Astrocyte of the cerebellum (primary cell): ENCODE results near the gene FZD10.

Experiments used
- DNase-seq: peaks from one replicate; pipeline ENCODE4 v3.0.0-alpha.2; 2011; ENCODE audit warnings: low read depth
- H3K4me3 ChIP-seq: 2 replicates; pipeline ENCODE4 v1.5.1; 2011; ENCODE audit warnings: mild to moderate bottlenecking, low read depth, low read length, moderate library complexity
- CTCF ChIP-seq: IDR thresholded peaks from 2 replicates; pipeline ENCODE4 v1.5.1; 2012; ENCODE audit warnings: low read length, low read depth, moderate library complexity, mild to moderate bottlenecking; ENCODE audit errors: missing control alignments
- in situ Hi-C: cut with HindIII; loops from 2 replicates; pipeline ENCODE4 v1.10.0; 2017; ENCODE audit warnings: low sequenced_read_pairs

FZD10 gene

DNA sequence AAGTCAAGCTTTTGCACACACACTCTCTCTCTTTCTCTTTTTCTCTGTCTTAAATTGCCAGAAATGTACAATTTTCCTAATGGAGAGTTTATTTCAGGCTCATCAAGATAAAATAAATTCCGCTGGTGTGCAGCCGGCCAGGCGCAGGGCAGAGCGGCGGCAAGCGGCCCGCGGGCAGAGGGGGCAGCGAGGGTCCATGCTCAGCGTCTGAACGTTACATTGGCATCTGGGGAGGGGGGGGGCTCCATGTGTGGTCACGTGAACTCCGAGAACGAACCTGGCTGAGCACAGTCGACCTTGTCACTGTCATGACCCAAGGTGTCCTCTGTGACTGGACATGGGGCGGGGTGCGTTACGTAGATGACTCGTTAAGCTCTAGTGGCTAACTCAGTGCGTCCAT, 23.8 kb upstream of the FZD10 start:
- DNase-seq, result no peak
- in situ Hi-C loops, result no loop called here
- no peak for TF ChIP-seq CTCF
- H3K4me3 ChIP-seq, result no peak overlapping the region

DNA sequence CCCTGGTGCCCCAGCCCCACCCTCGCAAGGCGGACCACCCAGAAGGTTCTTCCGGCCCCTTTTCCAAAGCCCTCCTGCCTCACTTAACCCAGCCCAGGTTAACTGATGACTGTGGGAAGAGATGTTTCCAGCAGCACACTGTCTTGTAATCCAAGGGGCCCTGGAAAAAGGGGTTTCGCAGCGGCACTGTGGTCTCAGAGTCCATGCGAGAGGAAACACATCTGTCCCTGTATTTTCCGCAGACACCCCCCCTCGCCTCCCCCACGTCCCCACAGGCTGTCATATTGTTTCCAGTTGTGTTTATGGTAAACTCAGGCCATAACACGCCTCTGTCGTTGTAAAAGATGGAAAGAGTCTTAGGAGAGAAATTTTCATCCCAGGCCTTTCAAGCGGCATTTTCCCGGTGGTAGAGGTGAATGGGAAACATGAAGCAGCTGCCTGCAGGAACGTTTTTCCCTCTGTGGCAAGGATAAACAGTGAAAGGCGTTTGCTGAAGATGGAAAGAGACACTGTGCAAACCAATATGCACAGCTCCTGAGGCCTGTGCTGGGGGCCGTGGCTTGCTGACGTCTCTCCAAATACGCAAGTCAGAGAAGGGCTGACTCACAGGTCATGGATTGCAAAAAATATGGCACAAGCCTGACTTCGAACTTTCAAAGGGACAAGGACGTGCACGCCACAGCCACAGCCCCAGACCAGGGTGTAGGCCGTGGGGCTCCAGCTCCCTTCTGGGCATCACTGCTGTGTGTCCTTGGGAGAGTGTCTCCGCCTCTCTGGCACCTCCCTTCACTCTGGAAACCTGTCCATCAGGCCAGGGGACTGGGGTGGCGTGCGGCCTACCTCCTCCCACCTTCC, 22.5 kb upstream of the FZD10 start:
- H3K4me3 ChIP-seq, result no peak overlapping the region
- TF ChIP-seq CTCF, result no peak
- no peak for DNase-seq
- in situ Hi-C loops, result no loop called here

DNA sequence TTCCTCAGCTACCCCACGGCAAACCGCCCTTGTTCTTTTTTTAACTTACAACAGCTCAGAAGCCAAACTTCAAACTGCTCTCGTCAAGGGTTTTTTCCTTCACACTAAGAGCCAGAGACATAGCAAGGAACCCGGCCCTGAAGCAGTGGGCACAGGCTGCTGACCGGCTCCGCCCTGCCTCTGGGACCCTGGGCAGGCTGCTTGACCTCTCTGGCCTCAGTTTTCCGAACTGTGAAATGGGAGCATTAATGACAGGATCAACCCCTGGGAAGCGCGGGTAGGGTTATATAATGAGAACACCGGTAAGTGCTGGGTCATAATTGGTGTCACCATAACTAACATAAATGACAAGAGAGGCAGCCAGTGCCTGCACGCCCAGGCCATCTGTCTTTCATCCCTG, 21.2 kb upstream of the FZD10 start:
- no peak for TF ChIP-seq CTCF
- in situ Hi-C loops, result no loop called here
- no peak for DNase-seq
- no peak overlapping the region for H3K4me3 ChIP-seq

- no peak overlapping the region for H3K4me3 ChIP-seq
- TF ChIP-seq CTCF, result no peak
- in situ Hi-C loops, result no loop called here
- DNase-seq, result no peak
These were observed 20.2 kb upstream of the FZD10 start for GRCh38 chr12:130141901-130142683.

DNA sequence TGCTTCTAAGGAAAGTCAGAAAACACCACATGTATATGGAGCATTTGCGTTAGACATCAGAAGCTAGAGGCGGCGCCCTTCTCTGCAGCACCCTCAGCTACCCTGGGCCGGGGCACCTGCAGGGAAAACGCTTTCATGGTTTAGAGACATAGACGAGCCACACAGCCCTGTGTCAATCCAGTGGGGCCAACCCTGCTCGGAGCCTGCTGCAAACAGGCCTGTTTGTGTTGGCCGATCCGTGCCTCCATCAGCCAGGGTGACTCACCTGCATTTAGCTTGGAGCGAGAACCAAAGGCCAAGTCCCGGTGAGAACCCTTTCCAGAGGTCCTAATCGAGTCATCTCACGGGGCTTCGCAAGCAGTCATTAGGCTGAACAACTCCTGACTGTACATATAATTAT, 19.5 kb upstream of the FZD10 start:
- TF ChIP-seq CTCF, result no peak
- no peak overlapping the region for H3K4me3 ChIP-seq
- DNase-seq, result no peak
- in situ Hi-C loops, result no loop called here

DNA sequence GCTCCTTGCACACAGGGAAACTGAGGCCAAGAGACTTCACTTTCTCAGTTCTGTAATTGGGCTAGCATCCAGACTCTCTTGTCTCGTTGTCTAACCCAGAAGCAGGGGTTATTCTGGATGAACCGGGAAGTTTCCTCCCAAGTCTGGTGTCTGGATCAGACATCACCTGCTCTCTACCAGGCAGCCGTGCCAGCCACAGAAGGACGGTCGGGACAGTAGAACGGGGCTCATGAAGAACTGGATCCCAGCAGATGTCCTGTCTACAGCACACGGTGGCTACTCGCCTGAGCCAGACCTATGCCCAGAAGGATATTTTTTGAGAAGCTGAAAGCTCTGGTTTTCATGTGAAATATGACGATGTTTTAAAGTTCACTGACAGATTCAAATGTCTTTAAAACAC, 19.1 kb upstream of the FZD10 start:
- no peak for TF ChIP-seq CTCF
- DNase-seq, result no peak
- in situ Hi-C loops, result no loop called here

More for the DNA sequence above, 19.1 kb upstream of the FZD10 start:
- H3K4me3 ChIP-seq, result no peak overlapping the region
